GM21576 (cell line): ENCODE results near the gene PHLDB1.
A peak's percentile ranks its signal among the peaks of the same experiment; 100 is the strongest.
"Not testable (repeated sequence)": the region's sequence is repeated elsewhere in the genome, so short reads cannot be mapped to it uniquely, and the experiment has no call there.

Experiments used
- ATAC-seq: cut with Tn5 transposase; IDR thresholded peaks from one replicate; pipeline ENCODE4 v1.9.1; 2021; ENCODE audit warnings: mild to moderate bottlenecking, moderate library complexity; ENCODE audit not compliant: unreplicated experiment

Gene PHLDB1

GRCh38 chr11:118658429-118659313 lies 51.3 kb downstream of the PHLDB1 start:
- ATAC-seq = no peak

- ATAC-seq = peak; percentile 83
These were observed 52.0 kb downstream of the PHLDB1 start for GRCh38 chr11:118659314-118659952.

DNA sequence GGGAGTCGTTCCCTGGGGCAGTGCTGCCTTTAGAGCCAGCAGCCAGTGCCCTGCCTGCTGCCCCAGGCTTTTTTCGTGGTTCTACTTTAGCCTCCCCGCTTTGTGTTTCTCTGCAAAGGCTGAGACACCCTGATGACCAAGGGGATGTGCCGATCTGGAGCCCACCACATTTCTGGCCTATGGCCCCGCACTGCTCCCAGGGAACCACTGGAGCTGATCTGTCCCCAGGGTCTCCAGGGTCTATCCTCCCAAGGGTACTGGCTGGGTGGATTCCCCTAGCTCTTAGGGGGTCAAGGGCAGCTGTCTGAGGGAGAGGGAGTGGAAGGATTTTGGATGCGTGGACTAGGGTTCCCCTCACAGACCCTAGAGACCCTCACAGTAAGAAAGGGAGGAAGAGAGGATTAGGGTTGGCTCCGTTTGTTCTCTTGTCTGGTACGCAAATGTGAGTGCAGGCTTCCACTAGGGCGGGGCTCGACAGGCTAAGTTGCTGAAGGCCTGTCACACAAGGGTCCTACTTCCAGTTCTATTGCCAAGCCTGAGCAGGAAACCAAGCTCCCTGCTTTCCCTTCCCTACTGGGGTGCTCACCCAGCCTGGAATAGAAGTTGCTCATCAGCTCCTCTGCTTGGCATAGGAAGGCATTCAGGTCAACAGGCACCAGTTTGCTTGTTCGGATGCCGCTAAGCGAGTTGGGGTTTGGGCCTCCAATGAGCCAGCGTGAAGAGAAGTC lies 52.7 kb downstream of the PHLDB1 start:
- ATAC-seq = no peak

DNA sequence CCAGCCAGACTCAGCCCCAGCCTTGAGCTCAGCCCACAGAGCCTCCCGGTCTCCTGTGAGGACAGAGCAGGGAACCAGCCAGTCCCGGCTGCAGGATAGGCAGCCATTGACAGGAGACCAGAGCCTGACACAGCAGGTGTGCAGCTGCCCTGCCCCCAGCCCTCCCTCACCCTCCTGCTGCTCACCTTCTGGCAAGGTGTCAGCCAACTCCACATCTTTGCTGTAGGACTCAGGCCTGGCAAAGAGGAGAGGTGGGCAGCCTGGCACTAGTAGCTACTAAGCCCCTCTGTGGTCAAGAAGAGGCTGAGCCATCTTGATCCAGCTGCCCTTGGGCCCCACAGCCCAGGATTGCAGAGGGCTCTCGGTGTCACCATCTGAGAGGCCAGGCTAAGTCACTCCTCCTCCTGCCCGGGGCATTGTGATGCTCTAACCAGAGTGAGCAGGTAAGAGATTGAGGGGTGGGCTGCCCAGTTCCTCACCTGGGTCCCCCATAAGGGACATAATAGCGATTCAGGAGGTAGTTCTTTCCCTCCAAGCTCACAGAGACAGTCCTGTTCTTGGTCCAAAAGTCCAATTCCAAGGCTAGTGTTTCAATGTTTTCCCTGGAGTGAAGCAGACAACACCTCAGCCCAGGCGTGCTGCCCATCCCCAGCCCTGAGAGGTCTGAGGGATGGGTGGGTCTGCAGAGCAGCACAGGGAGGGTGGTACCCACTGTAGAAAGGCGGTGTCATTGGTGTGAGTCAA lies 53.4 kb downstream of the PHLDB1 start:
- ATAC-seq = no peak

GRCh38 chr11:118661425-118662301 lies 54.2 kb downstream of the PHLDB1 start:
- ATAC-seq = no peak

DNA sequence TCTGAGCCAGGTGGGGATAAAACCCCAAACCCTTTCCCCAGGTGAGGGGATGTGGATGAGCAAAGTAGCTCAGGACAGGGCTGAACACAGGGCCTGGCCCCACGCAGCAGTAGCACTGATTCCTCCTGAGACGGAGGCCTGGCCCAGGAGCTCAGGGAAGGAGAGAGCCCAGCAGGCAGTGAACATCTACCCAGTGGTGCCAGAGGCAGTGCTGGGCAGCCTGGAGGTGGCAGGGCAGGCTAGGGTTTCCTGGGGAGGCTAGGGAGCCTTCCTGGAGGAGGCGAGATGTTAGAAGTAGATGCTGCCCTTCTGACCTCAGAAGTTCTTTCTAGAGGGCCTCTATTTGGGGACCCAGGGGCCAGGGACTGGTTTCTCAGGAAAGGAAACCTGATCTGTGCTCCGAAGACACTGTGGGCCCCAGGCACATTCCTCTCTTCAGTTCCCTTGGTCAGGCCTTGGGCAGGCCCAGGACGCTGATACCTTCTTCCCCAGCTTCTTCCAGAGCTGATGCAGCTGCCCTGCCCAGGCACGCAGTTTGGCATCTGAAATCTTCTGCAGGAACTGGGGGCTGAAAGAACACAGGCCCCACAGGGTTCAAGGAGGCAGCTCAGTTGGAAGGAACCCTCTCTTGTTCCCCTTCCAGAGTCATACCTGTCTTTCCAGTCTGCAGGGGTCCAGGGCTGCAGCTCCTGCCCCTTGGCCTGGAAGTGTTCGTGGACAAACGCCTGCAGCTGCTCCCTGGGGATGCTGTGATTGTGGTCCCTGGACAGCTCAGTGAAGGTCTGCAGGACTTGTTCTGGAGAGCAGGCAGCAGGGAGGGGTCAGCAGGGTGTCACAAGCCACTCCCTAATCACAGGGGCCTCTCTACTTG lies 55.2 kb downstream of the PHLDB1 start:
- ATAC-seq = no peak

DNA sequence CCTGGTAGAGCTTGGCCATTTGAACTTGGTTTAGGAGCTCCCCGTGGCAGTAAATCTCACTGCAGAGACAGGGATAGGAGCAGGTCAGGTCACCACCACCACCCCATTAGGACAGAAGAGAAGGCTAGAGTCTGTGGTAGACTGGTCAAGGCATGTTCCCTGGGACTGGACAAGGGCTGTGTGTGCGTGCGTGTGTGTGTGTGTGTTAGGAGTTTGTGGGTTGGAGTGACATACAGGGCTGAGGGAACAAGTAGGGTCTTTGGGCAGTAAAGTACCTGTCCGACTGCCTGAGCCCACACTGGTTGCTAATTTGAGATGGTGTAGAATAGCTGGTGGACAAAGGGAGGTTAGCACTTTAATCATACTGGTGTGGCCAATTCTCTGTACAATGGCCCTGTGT lies 56.0 kb downstream of the PHLDB1 start:
- ATAC-seq = no peak

DNA sequence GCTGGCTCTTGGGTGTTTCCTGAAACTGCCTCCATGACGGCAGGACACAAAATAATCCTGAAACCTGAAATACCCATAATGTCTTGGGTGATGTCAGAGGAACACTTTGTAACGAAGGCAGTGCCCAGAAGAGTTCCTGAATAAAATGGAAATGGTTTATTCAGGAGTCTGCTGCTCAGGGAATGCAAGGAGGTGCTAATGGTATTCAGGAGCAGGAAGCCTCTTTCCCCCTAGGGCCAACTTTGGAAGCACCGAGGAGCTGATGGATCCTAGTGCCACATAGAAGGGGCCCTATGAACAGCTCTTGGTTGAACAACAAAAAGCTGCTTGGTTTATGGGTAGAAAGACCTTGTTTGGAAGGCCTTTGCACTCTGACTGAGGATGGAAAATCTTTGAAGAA lies 56.5 kb downstream of the PHLDB1 start:
- no peak for ATAC-seq

DNA sequence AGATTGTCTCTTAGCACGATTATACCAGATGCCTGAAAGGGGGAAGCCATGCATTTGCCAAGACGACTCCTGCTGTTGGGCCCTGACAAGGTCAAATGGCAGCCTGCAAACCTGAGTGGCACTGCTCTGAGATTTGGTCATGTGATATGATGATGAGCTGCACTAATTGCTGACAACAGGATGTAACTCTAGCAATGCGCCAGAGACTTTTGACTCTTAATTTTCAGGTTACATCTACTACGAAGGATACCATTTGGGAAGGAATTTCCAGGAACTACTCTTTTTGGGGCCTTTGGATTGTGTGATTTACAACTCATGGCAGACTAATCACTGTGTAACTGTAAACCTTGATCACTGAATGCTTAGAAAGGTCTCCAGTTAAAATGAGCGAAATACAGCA lies 59.0 kb downstream of the PHLDB1 start:
- no peak for ATAC-seq

DNA sequence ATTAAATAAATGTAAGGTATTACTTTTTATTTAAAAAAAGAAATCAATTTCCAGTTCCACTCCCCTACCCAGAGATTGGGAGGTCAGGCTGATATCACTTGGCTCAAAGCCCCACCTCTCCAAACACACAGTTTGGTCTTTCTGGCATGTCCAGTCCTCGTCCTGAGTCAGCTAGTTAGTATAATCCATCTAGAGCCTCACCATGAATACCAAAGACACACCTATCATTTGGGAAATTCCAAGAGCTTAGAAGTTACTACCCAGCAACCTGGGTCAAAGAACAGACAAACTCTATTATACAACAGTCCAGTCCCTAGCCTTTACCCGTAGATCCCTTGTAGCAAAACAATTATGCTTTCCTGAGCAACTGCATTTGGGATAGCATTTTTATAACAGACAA lies 62.6 kb downstream of the PHLDB1 start:
- no peak for ATAC-seq

DNA sequence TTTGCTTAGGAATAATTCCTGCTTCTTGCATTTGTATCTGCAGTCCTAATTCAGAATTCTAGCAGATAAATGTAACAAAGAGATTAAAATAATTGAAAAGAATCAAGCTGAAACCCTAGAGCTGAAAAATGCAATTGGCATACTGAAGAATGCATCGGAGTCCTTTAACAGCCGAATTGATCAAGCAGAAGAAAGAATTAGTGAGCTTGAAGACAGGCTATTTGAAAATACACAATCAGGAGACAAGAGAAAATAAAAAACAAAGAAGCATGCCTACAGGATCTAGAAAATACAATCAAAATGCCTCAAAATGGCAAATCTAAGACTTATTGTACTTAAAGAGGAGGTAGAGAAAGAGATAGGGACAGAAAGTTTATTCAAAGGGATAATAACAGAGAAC lies 63.8 kb downstream of the PHLDB1 start:
- no peak for ATAC-seq

- no peak for ATAC-seq
These were observed 65.4 kb downstream of the PHLDB1 start for GRCh38 chr11:118672846-118673245.

GRCh38 chr11:118673361-118674081 lies 66.1 kb downstream of the PHLDB1 start:
- no peak for ATAC-seq

GRCh38 chr11:118674082-118674435 lies 66.6 kb downstream of the PHLDB1 start:
- no peak for ATAC-seq

- ATAC-seq = no peak
These were observed 70.6 kb downstream of the PHLDB1 start for GRCh38 chr11:118677977-118678376.

- not testable (repeated sequence) for ATAC-seq
These were observed 71.5 kb downstream of the PHLDB1 start for GRCh38 chr11:118678908-118679307.

- no peak for ATAC-seq
These were observed 72.1 kb downstream of the PHLDB1 start, which contains the start of gene TREH for GRCh38 chr11:118679483-118679882. Gene TREH, minus strand, starts transcription at chr11:118679650. Its CDS starts 23 bp downstream, at chr11:118679627.

DNA sequence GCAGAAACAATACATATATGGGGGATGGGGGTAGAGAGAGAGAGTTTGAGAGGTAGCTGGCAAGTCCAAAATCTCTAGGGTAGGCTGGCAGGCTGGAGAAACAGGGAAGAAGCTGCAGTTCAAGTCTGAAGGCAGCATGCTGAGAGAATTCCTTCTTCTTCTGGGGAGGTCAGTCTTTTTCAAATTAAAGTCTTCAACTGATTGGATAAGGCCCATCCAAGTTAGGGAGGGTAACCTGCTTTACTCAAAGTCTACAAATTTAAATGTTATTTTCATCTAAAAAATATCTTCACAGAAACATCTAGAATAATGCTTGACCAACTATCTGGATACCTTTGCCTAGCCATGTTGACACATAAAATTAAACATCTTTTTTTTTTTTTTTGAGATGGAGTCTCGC lies 75.0 kb downstream of the PHLDB1 start:
- ATAC-seq = no peak
